HepG2 (cell line): ENCODE data around the gene SLC25A20. TPM values are rescaled to one million over a fixed set of nuclear protein-coding genes. Genes with fewer than 3 reads are reported as not detected.

ENCODE experiments used
- ATAC-seq: fragments of 200-7000 bp; cut with Tn5 transposase; 3 replicates; pipeline ENCODE4 v1.9.1; 2020; ENCODE audit warnings: mild to moderate bottlenecking, moderate library complexity
- BruUV-seq: library from RNA; stranded (reverse); fragments of 400-500 nt; replicated peaks from 2 replicates; lab custom pipeline; 2021; lab: Mats Ljungman, UMichigan
- CTCF ChIA-PET: fragments of 300-600 bp; formaldehyde crosslinking; extraction: SDS; loops from one replicate; lab custom pipeline; 2021; ENCODE audit warnings: low total read pairs, inconsistent platforms, low intra/inter-chr PET ratio; lab: Yijun Ruan, JAX
- POLR2A ChIA-PET: fragments of 350-600 bp; sonication (Branson Sonifier 250); formaldehyde crosslinking; loops from one replicate; lab custom pipeline; 2020; ENCODE audit warnings: antibody characterized with exemption, inconsistent platforms; lab: Yijun Ruan, JAX
- DNase-seq: peaks from one replicate; pipeline ENCODE4 v3.0.0-alpha.2; 2015; ENCODE audit warnings: low spot score
- FAIRE-seq: peaks from 3 replicates; lab custom pipeline; 2011; peaks lifted over from hg19 to GRCh38; lab: Jason Lieb, UNC
- H2AFZ ChIP-seq: one replicate; pipeline ENCODE4 v1.6.1; 2011; ENCODE audit warnings: low read length, inconsistent platforms
- H3K27ac ChIP-seq: fragments of 300-600 bp; 3 replicates; pipeline ENCODE4 v1.8.0; 2011; ENCODE audit warnings: mixed run types, mild to moderate bottlenecking, mixed read lengths, low read length, inconsistent platforms; ENCODE audit not compliant: insufficient read depth; ENCODE audit errors: extremely low read length
- H3K27me3 ChIP-seq, 2 experiments: fragments of 200-600 bp in 1 of 2; 2 replicates in 1 of 2; 3 replicates in 1 of 2; pipeline versions ENCODE4 v1.6.0 to v1.8.0; 2011; ENCODE audit warnings: low read length in 2 of 2, mild to moderate bottlenecking in 2 of 2, moderate library complexity in 2 of 2, inconsistent platforms in 1 of 2; ENCODE audit not compliant: insufficient read depth in 2 of 2, control insufficient read depth in 1 of 2
- H3K36me3 ChIP-seq, 2 experiments: fragments of 200-600 bp in 1 of 2; replicated peaks in 1 of 2; 2 replicates in 1 of 2; 3 replicates in 1 of 2; pipeline versions ENCODE4 v1.5.1 to v1.8.0; 2011; ENCODE audit warnings: low read length in 2 of 2, inconsistent platforms in 1 of 2; ENCODE audit not compliant: insufficient read depth in 2 of 2, control insufficient read depth in 1 of 2
- H3K4me1 ChIP-seq: 2 replicates; pipeline ENCODE4 v1.5.1; 2012; ENCODE audit warnings: low read length, inconsistent platforms; ENCODE audit not compliant: insufficient read depth
- H3K4me2 ChIP-seq: 2 replicates; pipeline ENCODE4 v1.6.0; 2011; ENCODE audit warnings: low read depth, low read length, inconsistent platforms
- H3K4me3 ChIP-seq, 3 experiments: fragments of 200-600 bp in 1 of 3; sonication (generic), shearing (Covaris generic) in 1 of 3; replicated peaks in 1 of 3; 2 replicates each; pipeline ENCODE4 v1.5.1; 2011 to 2016; ENCODE audit warnings: low read length in 3 of 3, inconsistent platforms in 2 of 3, low read depth in 2 of 3, mild to moderate bottlenecking in 2 of 3, control low read depth in 1 of 3, mixed read lengths in 1 of 3; ENCODE audit not compliant: insufficient read depth in 1 of 3
- H3K79me2 ChIP-seq: one replicate; pipeline ENCODE4 v1.6.1; 2011; ENCODE audit warnings: low read length, inconsistent platforms; ENCODE audit not compliant: insufficient read depth
- H3K9ac ChIP-seq: 2 replicates; pipeline ENCODE4 v1.6.0; 2011; ENCODE audit warnings: mild to moderate bottlenecking, low read depth, low read length, inconsistent platforms; ENCODE audit not compliant: insufficient read depth
- H3K9me3 ChIP-seq: 2 replicates; pipeline ENCODE4 v1.5.1; 2012; ENCODE audit warnings: mild to moderate bottlenecking, low read length
- H4K20me1 ChIP-seq: 2 replicates; pipeline ENCODE4 v1.6.0; 2011; ENCODE audit warnings: inconsistent platforms, mild to moderate bottlenecking, low read length, moderate library complexity; ENCODE audit not compliant: insufficient read depth
- ATM ChIP-seq: fragments of 450-650 bp; IDR thresholded peaks from 2 replicates; pipeline ENCODE4 v1.7.1; 2017; ENCODE audit warnings: mild to moderate bottlenecking, borderline replicate concordance
- FOSL2 ChIP-seq: sonication (generic); formaldehyde crosslinking; IDR thresholded peaks from 2 replicates; pipeline ENCODE4 v1.4.0; 2020; ENCODE audit warnings: missing genetic modification reagents
- NR2C2 ChIP-seq: sonication (generic); formaldehyde crosslinking; IDR thresholded peaks from 2 replicates; pipeline ENCODE4 v1.4.0; 2020; ENCODE audit warnings: missing genetic modification reagents, mild to moderate bottlenecking, moderate library complexity, borderline replicate concordance
- RARA ChIP-seq: IDR thresholded peaks from 2 replicates; pipeline ENCODE4 v1.6.1; 2016; ENCODE audit warnings: missing genetic modification reagents, missing compliant biosample characterization
- RBFOX2 ChIP-seq: fragments of 200-400 bp; formaldehyde crosslinking; IDR thresholded peaks from 2 replicates; pipeline ENCODE4 v1.6.1; 2017; ENCODE audit warnings: low read depth, mild to moderate bottlenecking, low read length
- RFXAP ChIP-seq: sonication (generic); formaldehyde crosslinking; IDR thresholded peaks from 2 replicates; pipeline ENCODE4 v1.4.0; 2020; ENCODE audit warnings: missing genetic modification reagents, borderline replicate concordance
- RXRA ChIP-seq: sonication (generic); formaldehyde crosslinking; IDR thresholded peaks from 2 replicates; pipeline ENCODE4 v1.5.1; 2020; ENCODE audit warnings: missing genetic modification reagents
- ZKSCAN1 ChIP-seq: fragments of 150-350 bp; IDR thresholded peaks from 2 replicates; pipeline ENCODE4 v1.6.1; 2014; ENCODE audit warnings: low read length
- ZNF256 ChIP-seq: sonication (generic); formaldehyde crosslinking; conservative IDR thresholded peaks from 2 replicates; pipeline ENCODE4 v1.4.0; 2020; ENCODE audit warnings: missing genetic modification reagents
- ZNF282 ChIP-seq: fragments of 450-650 bp; IDR thresholded peaks from 2 replicates; pipeline ENCODE4 v1.6.1; 2018; ENCODE audit not compliant: partially characterized antibody
- ZNF563 ChIP-seq: sonication (generic); formaldehyde crosslinking; IDR thresholded peaks from 2 replicates; pipeline ENCODE4 v1.8.0; 2022; ENCODE audit warnings: mild to moderate bottlenecking, moderate library complexity, missing genetic modification reagents
- ZNF879 ChIP-seq: sonication (generic); formaldehyde crosslinking; IDR thresholded peaks from 2 replicates; pipeline ENCODE4 v1.8.1; 2023; ENCODE audit warnings: missing genetic modification reagents
- WGBS: methylation state at CpG from one replicate; pipeline ENCODE4 v1.1.6; 2017; ENCODE audit warnings: low lambda C conversion rate; 5-methylcytosine and 5-hydroxymethylcytosine counted together
- in situ Hi-C: cut with HindIII; loops from 2 replicates; pipeline ENCODE4 v1.10.0; 2017; ENCODE audit warnings: low pct_unique_long_range_greater_than_20kb; ENCODE audit not compliant: extremely low pct_ligation_motif_present
- intact Hi-C: fragments of 100-400 bp; cut with micrococcal nuclease; formaldehyde crosslinking; loops from one replicate; pipeline ENCODE4 v1.10.0; 2022; ENCODE audit not compliant: unreplicated experiment
- polyA plus RNA-seq, 8 experiments: library from polyadenylated mRNA; depleted of rRNA in 3 of 8; stranded (reverse) in 7 of 8; unstranded in 1 of 8; fragments of >200 nt; fragmentation: Illumina TruSeq in 4 of 8; extraction: Trizol in 4 of 8; gene quantifications; 2 replicates each; pipeline versions ENCODE4 v1.2.1 to v1.2.3, GENCODE V29; 2011 to 2016; ENCODE audit warnings: low read depth in 4 of 8, missing spikeins in 1 of 8, mixed read lengths in 1 of 8; ENCODE audit not compliant: insufficient read depth in 1 of 8
- total RNA-seq, 5 experiments: library from RNA; depleted of rRNA; stranded (reverse); fragments of >200 nt; fragmentation: Illumina TruSeq; extraction: Trizol; gene quantifications; 2 replicates each; pipeline ENCODE4 v1.2.3, GENCODE V29; 2016; ENCODE audit warnings: low read depth in 1 of 5

SLC25A20 gene
- total and polyA plus RNA-seq, 2 of the 13 experiments (the other 11 are each of a cell fraction or from before 2014, with no cell fraction given), result 21.1 to 26.6 TPM

GRCh38 chr3:48927928-48928327, 29.2 kb upstream of the SLC25A20 start:
- H3K4me2 ChIP-seq, result no peak overlapping the region

GRCh38 chr3:48926425-48927392, 28.0 kb upstream of the SLC25A20 start:
- no peak overlapping the region for H3K4me2 ChIP-seq
- POLR2A ChIA-PET, result no interaction called here

More at GRCh38 chr3:48927928-48928327, 29.2 kb upstream of the SLC25A20 start:
- Histone ChIP-seq H3K9ac (no peak overlapping the region), H3K9me3 (no peaks in the 10 kb centered on the region), H3K27me3 (no peaks in the 10 kb centered on the region), H3K79me2 (peaks cover 72% of the 10 kb centered on the region), H3K36me3 (peaks cover 14 to 60% of the 10 kb centered on the region in 2 experiments), H3K4me1 (peaks cover 16% of the 10 kb centered on the region), H3K4me3 (no peak overlapping the region), H2AFZ (no peak overlapping the region), H3K27ac (no peak overlapping the region), H4K20me1 (peaks cover 14% of the 10 kb centered on the region)
- 0 out of 2 replicates have a peak, but pooled peaks have one; percentile 32 for TF ChIP-seq RBFOX2
- no peak for TF ChIP-seq ZKSCAN1
- no peak for TF ChIP-seq ZNF282
- TF ChIP-seq ZNF563, result no peak
- no peak for TF ChIP-seq ZNF256 (CRISPR knock-in tag)
- TF ChIP-seq ZNF879 (CRISPR knock-in tag), result no peak
- no peak for TF ChIP-seq ATM
- no peak for ATAC-seq
- WGBS, result 88% methylated on average over 2 of the region's 2 CpGs
- TSS peak; percentile 20 for BruUV-seq
- ChIA-PET CTCF (no interaction called here), POLR2A (interaction anchor here (3.0 kb wide), 1 partner anchor 9 kb away, joined by 17 read pairs; the partner anchor contains the start of gene ARIH2)
- no peak for DNase-seq
- intact Hi-C loops (no loop called here), in situ Hi-C loops (no loop called here)
- no peak for FAIRE-seq

More at GRCh38 chr3:48926425-48927392, 28.0 kb upstream of the SLC25A20 start:
- CTCF ChIA-PET, result no interaction called here
- Histone ChIP-seq H4K20me1 (peaks cover 11% of the 10 kb centered on the region), H3K36me3 (peaks cover 15 to 60% of the 10 kb centered on the region in 2 experiments), H3K27me3 (no peaks in the 10 kb centered on the region), H3K79me2 (peaks cover 78% of the 10 kb centered on the region), H3K27ac (no peak overlapping the region), H2AFZ (no peak overlapping the region), H3K4me1 (peaks cover 23% of the 10 kb centered on the region), H3K9me3 (no peaks in the 10 kb centered on the region), H3K9ac (no peak overlapping the region), H3K4me3 (no peak overlapping the region)
- TF ChIP-seq RARA (CRISPR knock-in tag), result peak; percentile 33; the same call in 1 of the 2 replicates
- 0 out of 2 replicates have a peak, but pooled peaks have one; percentile 17 for TF ChIP-seq NR2C2 (CRISPR knock-in tag)
- 0 out of 2 replicates have a peak, but pooled peaks have one; percentile 29 for TF ChIP-seq RXRA (CRISPR knock-in tag)
- TF ChIP-seq RFXAP, result no peak
- TF ChIP-seq FOSL2, result peak; percentile 82
- DNase-seq, result no peak
- in situ Hi-C loops (no loop called here), intact Hi-C loops (no loop called here)
- no TSS peak for BruUV-seq
- no peak for ATAC-seq
- 93% methylated on average over 11 of the region's 11 CpGs for WGBS
- FAIRE-seq, result no peak
